WERI-Rb-1 (cell line): ENCODE data around the gene MAGI2.

Experiments used
- DNase-seq: peaks from one replicate; pipeline ENCODE4 v3.0.0-alpha.2; 2020
- H3K27ac ChIP-seq: fragments of 250-450 bp; sonication (Bioruptor Pico); 2 replicates; pipeline ENCODE4 v1.5.1; 2020; ENCODE audit warnings: mild to moderate bottlenecking, moderate library complexity
- H3K27me3 ChIP-seq: fragments of 250-450 bp; sonication (Bioruptor Pico); 2 replicates; pipeline ENCODE4 v1.5.1; 2021; ENCODE audit warnings: mild to moderate bottlenecking, low read depth, moderate library complexity; ENCODE audit not compliant: insufficient read depth, severe bottlenecking
- H3K36me3 ChIP-seq: fragments of 250-450 bp; sonication (Bioruptor Pico); 2 replicates; pipeline ENCODE4 v1.5.1; 2020; ENCODE audit warnings: mild to moderate bottlenecking, moderate library complexity
- H3K4me3 ChIP-seq: 2 replicates; pipeline ENCODE4 v1.5.1; 2011; ENCODE audit warnings: low read depth, mild to moderate bottlenecking, control low read depth, low read length
- H3K9me3 ChIP-seq: fragments of 250-450 bp; sonication (Bioruptor Pico); 2 replicates; pipeline ENCODE4 v1.5.1; 2021; ENCODE audit warnings: mild to moderate bottlenecking, moderate library complexity; ENCODE audit not compliant: severe bottlenecking
- TF ChIP-seq, protein P1 (sequence below): IDR thresholded peaks from 2 replicates; pipeline ENCODE4 v1.5.1; 2011; ENCODE audit warnings: low read depth, mild to moderate bottlenecking, control low read depth, inconsistent platforms, low read length

MAGI2 gene

GRCh38 chr7:79381921-79382320, 71.5 kb downstream of the MAGI2 start:
- no peaks in the 10 kb centered on the region for H3K36me3 ChIP-seq
- no peak overlapping the region for H3K27ac ChIP-seq
- no peak for DNase-seq
- no peaks in the 10 kb centered on the region for H3K27me3 ChIP-seq
- TF ChIP-seq, protein P1, sequence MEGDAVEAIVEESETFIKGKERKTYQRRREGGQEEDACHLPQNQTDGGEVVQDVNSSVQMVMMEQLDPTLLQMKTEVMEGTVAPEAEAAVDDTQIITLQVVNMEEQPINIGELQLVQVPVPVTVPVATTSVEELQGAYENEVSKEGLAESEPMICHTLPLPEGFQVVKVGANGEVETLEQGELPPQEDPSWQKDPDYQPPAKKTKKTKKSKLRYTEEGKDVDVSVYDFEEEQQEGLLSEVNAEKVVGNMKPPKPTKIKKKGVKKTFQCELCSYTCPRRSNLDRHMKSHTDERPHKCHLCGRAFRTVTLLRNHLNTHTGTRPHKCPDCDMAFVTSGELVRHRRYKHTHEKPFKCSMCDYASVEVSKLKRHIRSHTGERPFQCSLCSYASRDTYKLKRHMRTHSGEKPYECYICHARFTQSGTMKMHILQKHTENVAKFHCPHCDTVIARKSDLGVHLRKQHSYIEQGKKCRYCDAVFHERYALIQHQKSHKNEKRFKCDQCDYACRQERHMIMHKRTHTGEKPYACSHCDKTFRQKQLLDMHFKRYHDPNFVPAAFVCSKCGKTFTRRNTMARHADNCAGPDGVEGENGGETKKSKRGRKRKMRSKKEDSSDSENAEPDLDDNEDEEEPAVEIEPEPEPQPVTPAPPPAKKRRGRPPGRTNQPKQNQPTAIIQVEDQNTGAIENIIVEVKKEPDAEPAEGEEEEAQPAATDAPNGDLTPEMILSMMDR, result no peak
- H3K4me3 ChIP-seq, result no peak overlapping the region
- no peaks in the 10 kb centered on the region for H3K9me3 ChIP-seq

DNA sequence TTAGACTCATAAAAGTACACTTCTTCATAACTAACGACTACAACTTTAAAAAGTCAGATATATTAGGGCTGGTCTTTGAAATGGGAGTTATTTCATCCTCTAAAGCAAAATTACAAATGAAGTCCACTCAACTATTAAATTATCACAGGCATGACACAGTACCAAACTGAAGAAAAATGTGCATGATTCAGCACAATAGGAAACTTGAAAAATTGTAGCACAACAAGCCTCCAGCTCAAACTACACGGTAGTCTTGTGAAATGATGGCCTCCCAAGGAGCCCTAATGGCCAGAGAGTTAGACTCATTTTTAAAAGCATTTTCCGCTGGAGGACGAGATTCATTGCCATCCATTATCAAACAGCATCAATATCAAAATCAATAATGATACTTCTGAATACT, 76.4 kb downstream of the MAGI2 start:
- DNase-seq, result no peak
- H3K4me3 ChIP-seq, result no peak overlapping the region
- TF ChIP-seq, protein P1, result no peak
- H3K27me3 ChIP-seq, result no peaks in the 10 kb centered on the region
- H3K9me3 ChIP-seq, result no peaks in the 10 kb centered on the region
- H3K27ac ChIP-seq, result no peak overlapping the region
- no peaks in the 10 kb centered on the region for H3K36me3 ChIP-seq

GRCh38 chr7:79376299-79377025, 77.0 kb downstream of the MAGI2 start:
- Histone ChIP-seq H3K4me3 (no peak overlapping the region), H3K27ac (no peak overlapping the region), H3K27me3 (no peaks in the 10 kb centered on the region), H3K36me3 (no peaks in the 10 kb centered on the region), H3K9me3 (no peaks in the 10 kb centered on the region)
- TF ChIP-seq, protein P1, result no peak
- no peak for DNase-seq

DNA sequence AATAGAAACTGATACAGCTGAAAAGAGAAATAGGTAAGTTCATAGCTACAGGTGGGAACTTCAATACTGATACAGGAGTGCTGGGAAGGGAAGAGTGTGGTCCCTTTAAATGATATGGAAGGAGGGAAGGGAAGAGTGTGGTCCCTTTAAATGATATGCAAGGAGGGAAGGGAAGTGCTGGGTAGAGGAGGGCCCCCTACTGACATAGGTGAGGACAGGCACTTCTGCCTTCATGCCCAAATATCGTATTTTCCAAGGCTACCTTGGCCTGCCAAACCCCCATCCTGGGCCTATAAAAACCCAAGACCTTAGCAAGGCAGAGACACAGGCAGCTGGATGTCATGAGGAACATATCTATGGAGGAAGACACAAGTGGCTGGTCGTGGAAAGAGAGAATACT, 92.3 kb downstream of the MAGI2 start:
- no peaks in the 10 kb centered on the region for H3K9me3 ChIP-seq
- TF ChIP-seq, protein P1, result peak; percentile 42; the same call in 1 of the 2 replicates
- no peak for DNase-seq
- H3K27ac ChIP-seq, result no peak overlapping the region
- no peaks in the 10 kb centered on the region for H3K36me3 ChIP-seq
- no peak overlapping the region for H3K4me3 ChIP-seq
- no peaks in the 10 kb centered on the region for H3K27me3 ChIP-seq

- no peaks in the 10 kb centered on the region for H3K9me3 ChIP-seq
- H3K27ac ChIP-seq, result no peak overlapping the region
- no peak for DNase-seq
- H3K27me3 ChIP-seq, result no peaks in the 10 kb centered on the region
- H3K36me3 ChIP-seq, result no peaks in the 10 kb centered on the region
- TF ChIP-seq, protein P1, result no peak
- no peak overlapping the region for H3K4me3 ChIP-seq
Measured at GRCh38 chr7:79359827-79360226, 93.6 kb downstream of the MAGI2 start.

DNA sequence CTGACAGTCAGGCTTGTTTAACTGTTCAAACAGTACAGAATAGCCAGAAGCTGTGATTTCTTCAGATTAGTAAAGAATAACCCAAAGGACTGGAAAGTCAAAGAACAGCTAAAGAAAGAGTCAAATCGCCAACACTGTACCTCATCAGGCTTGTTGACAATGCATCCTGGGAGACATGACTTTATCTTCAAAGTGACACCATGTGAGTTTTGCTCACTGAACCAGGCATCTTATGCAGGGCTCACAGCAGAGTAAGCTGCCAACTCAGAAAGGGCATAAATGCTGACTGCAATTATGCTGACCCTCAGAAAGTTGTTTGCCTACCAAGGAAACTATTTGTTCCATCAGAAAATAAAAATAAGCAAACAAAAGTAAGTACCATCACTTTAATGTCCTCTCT, 96.4 kb downstream of the MAGI2 start:
- no peak overlapping the region for H3K4me3 ChIP-seq
- no peak for DNase-seq
- H3K27me3 ChIP-seq, result no peaks in the 10 kb centered on the region
- H3K36me3 ChIP-seq, result no peaks in the 10 kb centered on the region
- TF ChIP-seq, protein P1, result no peak
- no peaks in the 10 kb centered on the region for H3K9me3 ChIP-seq
- H3K27ac ChIP-seq, result no peak overlapping the region
